Immature natural killer cell (primary cell): Measurements from ENCODE around the gene SLCO3A1. TPM values are rescaled to one million over a fixed set of nuclear protein-coding genes. Genes with fewer than 3 reads are reported as not detected.

Experiments used
- DNase-seq, 3 donors: peaks; one replicate each; pipeline ENCODE4 v3.0.0; 2022; ENCODE audit warnings: mixed read lengths in 1 of 3
- H3K27ac Mint-ChIP-seq, 6 donors: one replicate each; pipeline ENCODE4 v1.8.0; 2020; ENCODE audit warnings: mixed read lengths in 6 of 6, mild to moderate bottlenecking in 5 of 6, inconsistent platforms in 4 of 6, moderate library complexity in 3 of 6
- H3K27me3 Mint-ChIP-seq, 3 donors: one replicate each; pipeline ENCODE4 v1.8.0; 2020 to 2021; ENCODE audit warnings: low read depth in 3 of 3, mild to moderate bottlenecking in 3 of 3, mixed read lengths in 3 of 3, moderate library complexity in 3 of 3, inconsistent platforms in 1 of 3
- H3K36me3 Mint-ChIP-seq, 3 donors: one replicate each; pipeline ENCODE4 v1.8.0; 2020; ENCODE audit warnings: mixed read lengths in 3 of 3, inconsistent platforms in 2 of 3, mild to moderate bottlenecking in 2 of 3
- H3K4me1 Mint-ChIP-seq, 2 donors: one replicate each; pipeline ENCODE4 v1.8.0; 2020; ENCODE audit warnings: inconsistent platforms in 2 of 2, mild to moderate bottlenecking in 2 of 2, mixed read lengths in 2 of 2, moderate library complexity in 1 of 2
- H3K4me3 Mint-ChIP-seq, 5 donors: one replicate each; pipeline ENCODE4 v1.8.0; 2020; ENCODE audit warnings: mild to moderate bottlenecking in 5 of 5, mixed read lengths in 5 of 5, inconsistent platforms in 3 of 5, moderate library complexity in 3 of 5
- H3K9me3 Mint-ChIP-seq, 6 donors: one replicate each; pipeline ENCODE4 v1.8.0; 2020; ENCODE audit warnings: mild to moderate bottlenecking in 6 of 6, mixed read lengths in 6 of 6, inconsistent platforms in 4 of 6, moderate library complexity in 3 of 6
- polyA plus RNA-seq, 3 donors: library from polyadenylated mRNA; unstranded; fragments of 300-500 nt; fragmentation: Illumina TruSeq; gene quantifications; one replicate each; pipeline ENCODE4 v1.2.3, GENCODE V29; 2021

The SLCO3A1 gene
- polyA plus RNA-seq, 3 donors from 2014 or later: 17.0 to 41.3 (median 30.2) TPM

DNA sequence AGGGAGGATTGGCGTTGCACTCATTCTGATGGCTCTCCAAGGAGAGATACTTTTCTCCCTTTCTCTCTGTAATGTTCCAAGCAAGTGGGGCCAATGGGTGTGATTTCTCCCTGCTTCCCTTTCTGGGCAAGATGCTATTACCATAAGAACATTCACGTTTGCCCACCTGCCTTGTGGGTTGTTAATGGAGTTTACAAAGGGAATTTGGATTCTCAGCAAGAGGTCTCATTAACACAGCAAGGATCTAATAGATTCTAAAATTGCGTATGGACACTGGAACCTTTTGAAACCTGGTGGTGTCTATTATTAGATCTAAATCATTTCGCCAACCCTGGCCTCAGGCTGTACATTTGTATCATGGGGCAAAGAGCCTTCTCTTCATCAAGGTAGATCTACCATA, 74.1 kb downstream of the SLCO3A1 start:
- H3K4me1 Mint-ChIP-seq: peaks cover 61 to 87% of the 10 kb centered on the region in 2 donors
- H3K4me3 Mint-ChIP-seq: no peak overlapping the region

DNA sequence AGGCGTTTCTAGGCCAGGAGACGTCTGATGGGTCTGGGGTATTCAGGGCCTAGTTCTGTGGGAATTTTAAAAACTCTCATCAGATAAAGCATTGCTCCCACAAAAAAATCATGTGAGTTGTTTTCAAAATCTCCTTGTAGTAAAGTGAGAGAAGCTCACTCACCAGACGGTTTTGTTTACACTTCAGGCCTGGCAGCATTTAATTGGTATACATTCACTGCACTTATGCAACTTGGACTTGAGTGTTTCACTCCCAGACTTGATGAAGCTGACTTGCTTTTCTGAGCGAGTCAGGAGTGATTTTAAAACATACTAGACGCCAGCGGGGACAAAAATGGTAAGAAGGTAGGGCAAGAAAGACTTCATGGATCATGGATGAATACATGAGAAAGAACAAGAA, 75.2 kb downstream of the SLCO3A1 start:
- no peaks in the 10 kb centered on the region for H3K9me3 Mint-ChIP-seq
- H3K27me3 Mint-ChIP-seq: no peaks in the 10 kb centered on the region
- no peak for DNase-seq
- peaks cover 61 to 83% of the 10 kb centered on the region in 2 donors for H3K4me1 Mint-ChIP-seq
- no peak overlapping the region for H3K27ac Mint-ChIP-seq
- no peaks in the 10 kb centered on the region for H3K36me3 Mint-ChIP-seq
- no peak overlapping the region for H3K4me3 Mint-ChIP-seq

More for the DNA sequence above, 74.1 kb downstream of the SLCO3A1 start:
- Mint-ChIP-seq H3K9me3 (no peaks in the 10 kb centered on the region), H3K36me3 (no peaks in the 10 kb centered on the region), H3K27me3 (no peaks in the 10 kb centered on the region), H3K27ac (no peak overlapping the region)
- DNase-seq: no peak

DNA sequence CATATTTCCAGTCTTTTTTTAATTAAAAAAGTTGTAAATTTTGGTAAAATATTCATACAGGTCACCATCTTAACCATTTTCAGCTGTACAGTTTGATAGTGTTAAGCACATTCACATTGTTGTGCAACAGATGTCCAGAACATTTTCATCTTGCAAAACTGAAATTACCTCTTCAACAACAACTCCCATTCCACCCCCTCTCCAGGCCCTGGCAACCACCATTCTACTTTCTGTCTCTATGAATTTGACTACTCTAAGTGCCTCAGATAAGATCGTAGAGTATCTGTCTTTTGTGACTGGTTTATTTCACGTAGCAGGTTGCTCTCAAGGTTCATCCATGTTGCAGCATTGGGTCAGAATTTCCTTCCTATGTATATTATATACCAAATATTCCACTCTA, 76.0 kb downstream of the SLCO3A1 start:
- Mint-ChIP-seq H3K4me1 (peaks cover 56 to 76% of the 10 kb centered on the region in 2 donors), H3K9me3 (no peaks in the 10 kb centered on the region), H3K4me3 (no peak overlapping the region), H3K27me3 (no peaks in the 10 kb centered on the region), H3K36me3 (no peaks in the 10 kb centered on the region), H3K27ac (peak overlapping the region in 1 of 6 donors; percentile 63)
- no peak for DNase-seq

DNA sequence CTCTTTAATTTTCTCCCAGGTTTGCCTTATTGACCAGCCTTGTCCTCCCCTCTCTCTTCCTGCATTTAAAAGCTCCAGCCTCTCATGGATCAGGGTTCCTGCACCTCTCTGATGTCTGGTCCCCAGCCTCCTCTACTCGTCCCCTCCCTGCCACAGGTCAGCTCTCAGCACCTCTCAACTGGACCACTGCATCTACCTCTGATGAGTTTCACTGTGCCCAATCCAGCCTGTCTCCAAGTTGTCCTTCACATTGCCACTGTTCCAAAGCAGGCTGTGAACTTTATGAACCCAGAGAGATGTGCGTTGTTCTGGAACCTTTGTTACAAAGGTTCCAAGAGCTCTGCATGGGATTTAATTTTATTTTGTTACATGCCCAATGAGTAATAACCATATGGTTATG, 76.6 kb downstream of the SLCO3A1 start:
- Mint-ChIP-seq H3K27ac (no peak overlapping the region), H3K27me3 (no peaks in the 10 kb centered on the region), H3K36me3 (no peaks in the 10 kb centered on the region), H3K4me3 (no peak overlapping the region), H3K9me3 (no peaks in the 10 kb centered on the region), H3K4me1 (peaks cover 54 to 76% of the 10 kb centered on the region in 2 donors)
- DNase-seq: no peak

DNA sequence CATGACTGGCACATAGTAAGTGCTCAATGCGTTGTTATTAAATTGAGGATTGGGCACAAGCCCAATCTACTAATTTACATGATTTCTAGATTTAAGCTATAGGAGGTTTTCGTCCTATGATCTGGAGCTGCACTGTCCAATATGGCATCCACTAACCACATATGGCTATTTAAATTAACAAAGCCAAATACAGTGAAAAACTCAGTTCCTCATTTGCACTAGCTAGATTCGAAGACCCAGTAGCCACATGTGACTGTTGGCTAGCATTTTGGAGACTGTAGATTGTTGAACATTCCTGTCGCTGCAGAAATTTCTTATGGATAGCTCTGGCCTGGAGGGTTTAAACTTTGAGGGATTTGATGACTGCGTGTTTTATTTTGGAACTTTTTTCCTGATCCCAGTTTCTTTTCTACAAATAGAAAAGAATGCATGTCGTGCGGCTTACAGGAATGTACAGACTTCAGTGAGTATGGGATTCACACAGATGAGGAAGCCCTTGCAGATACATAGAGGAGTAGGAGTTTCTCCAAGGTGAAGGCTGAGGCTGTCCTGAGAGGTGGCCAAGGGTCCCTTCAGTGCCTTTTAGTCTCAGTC, 82.8 kb downstream of the SLCO3A1 start:
- peak overlapping the region in 1 of 6 donors; percentile 35 for H3K27ac Mint-ChIP-seq
- H3K36me3 Mint-ChIP-seq: no peaks in the 10 kb centered on the region
- H3K4me1 Mint-ChIP-seq: peaks cover 48 to 56% of the 10 kb centered on the region in 2 donors
- H3K9me3 Mint-ChIP-seq: no peaks in the 10 kb centered on the region
- H3K27me3 Mint-ChIP-seq: no peaks in the 10 kb centered on the region
- DNase-seq: no peak
- H3K4me3 Mint-ChIP-seq: no peak overlapping the region

DNA sequence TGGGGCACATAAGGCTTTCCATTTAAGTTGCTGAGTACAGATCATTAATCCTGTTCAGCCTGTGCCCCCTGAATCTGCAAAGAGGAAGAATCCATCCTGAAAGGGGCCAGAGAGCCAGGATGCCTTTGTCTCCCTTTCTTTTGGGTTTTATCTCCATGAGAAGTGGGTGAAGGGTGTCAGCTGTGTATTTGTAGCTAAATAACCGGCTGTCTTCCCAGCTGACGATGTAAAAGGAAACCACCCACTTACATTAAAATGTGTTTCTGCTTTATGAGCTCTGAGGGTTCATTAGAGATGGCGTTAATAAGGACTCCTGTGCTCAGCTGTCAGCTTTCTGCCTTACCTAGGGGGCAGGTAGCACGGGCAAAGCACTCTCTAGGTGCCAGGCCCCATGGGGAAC, 83.4 kb downstream of the SLCO3A1 start:
- Mint-ChIP-seq H3K27me3 (no peaks in the 10 kb centered on the region), H3K27ac (no peak overlapping the region), H3K4me3 (no peak overlapping the region), H3K36me3 (no peaks in the 10 kb centered on the region), H3K9me3 (no peaks in the 10 kb centered on the region), H3K4me1 (peaks cover 47 to 56% of the 10 kb centered on the region in 2 donors)
- no peak for DNase-seq

DNA sequence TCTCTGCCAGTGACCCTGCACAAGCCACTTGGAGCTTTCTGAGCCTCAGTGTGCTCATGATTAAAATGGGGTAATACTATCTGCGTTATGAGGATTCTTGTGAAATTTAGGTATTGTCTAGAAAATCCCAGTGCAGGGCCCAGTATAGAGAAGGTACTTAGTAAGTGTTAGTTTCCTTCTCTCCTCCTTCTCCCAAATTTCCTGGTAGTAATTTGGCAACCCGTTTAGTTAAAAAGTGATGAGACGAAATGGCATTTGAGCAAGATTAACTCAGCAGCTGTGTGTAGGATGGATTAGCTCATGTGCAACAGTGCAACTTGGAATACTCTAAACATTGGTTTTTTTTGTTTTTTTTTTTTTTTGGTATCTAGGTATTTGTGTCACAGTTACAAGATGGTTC, 84.6 kb downstream of the SLCO3A1 start:
- Mint-ChIP-seq H3K27me3 (no peaks in the 10 kb centered on the region), H3K4me1 (peaks cover 50 to 57% of the 10 kb centered on the region in 2 donors), H3K27ac (peak overlapping the region in 1 of 6 donors; percentile 41), H3K4me3 (no peak overlapping the region), H3K9me3 (no peaks in the 10 kb centered on the region), H3K36me3 (no peaks in the 10 kb centered on the region)
- DNase-seq: no peak

DNA sequence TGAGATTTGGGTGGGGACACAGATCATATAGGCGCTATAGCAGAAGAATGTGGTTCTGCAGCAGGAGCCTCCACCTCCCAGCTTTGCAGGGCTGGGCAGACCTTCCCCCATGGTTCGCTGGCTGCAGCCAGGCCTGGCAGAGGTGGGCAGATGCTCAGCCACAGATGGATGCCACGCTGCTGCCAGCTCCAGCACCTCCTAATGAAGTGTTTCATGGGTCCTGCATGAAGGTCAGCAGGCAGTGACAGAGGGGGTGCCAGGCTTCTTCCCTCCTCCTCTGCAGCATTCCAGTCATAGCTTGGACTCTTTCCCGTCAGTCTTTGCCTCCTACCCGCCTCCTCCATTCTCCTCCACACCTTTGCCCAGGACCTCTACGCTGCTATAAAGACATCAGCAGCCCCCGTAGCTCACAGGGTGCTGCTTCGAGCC, 85.9 kb downstream of the SLCO3A1 start:
- H3K9me3 Mint-ChIP-seq: no peaks in the 10 kb centered on the region
- H3K36me3 Mint-ChIP-seq: no peaks in the 10 kb centered on the region
- peaks cover 61 to 69% of the 10 kb centered on the region in 2 donors for H3K4me1 Mint-ChIP-seq
- peak overlapping the region in 1 of 6 donors; percentile 3 for H3K27ac Mint-ChIP-seq
- DNase-seq: no peak
- no peak overlapping the region for H3K4me3 Mint-ChIP-seq
- H3K27me3 Mint-ChIP-seq: no peaks in the 10 kb centered on the region

DNA sequence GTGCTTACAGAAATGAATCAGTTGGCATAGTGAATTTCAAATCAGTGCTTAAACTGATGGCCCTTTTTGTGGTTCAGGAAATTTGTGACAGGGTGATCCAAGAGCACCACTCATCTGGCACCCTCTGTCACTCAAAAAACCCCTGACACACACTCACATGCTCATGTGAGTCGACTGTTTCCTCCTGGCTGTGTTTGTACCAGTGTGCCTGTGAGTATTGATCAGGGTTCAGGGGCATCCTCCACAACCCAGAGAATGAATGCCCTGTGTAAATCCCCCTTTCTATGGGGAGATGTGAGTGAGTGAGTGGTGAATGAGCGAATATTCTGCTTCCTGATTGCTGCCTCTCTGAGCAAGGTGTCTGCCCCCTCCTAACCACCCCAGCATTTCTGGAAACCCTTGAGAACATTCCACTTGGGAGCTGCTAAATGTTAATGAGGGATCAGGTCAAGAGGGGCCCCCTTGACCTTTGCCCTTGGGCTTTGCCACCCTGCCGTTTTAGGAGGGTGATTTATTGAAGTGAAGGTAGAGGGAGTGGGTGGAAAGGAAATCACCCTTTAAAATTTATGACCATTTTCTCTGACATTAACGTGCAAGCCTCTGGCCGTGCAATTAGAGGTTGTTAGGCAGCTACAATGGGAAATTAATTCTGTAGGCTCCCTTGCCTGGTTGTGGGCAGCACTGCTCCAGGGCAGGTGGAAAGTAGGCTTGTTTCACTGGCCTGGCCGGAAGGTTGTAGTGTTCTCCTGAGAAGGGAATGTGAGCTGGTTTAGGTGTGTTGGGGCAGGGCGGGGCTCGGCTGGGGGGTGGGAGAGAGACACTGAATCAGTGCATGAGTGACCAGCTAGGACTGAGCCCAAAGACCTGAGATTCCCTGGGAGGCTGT, 87.2 kb downstream of the SLCO3A1 start:
- Mint-ChIP-seq H3K4me1 (peaks cover 56 to 67% of the 10 kb centered on the region in 2 donors), H3K36me3 (no peaks in the 10 kb centered on the region), H3K4me3 (no peak overlapping the region), H3K27me3 (no peaks in the 10 kb centered on the region), H3K27ac (peak overlapping the region in 5 of 6 donors; percentile 23 to 84 (median 65)), H3K9me3 (no peaks in the 10 kb centered on the region)
- no peak for DNase-seq

DNA sequence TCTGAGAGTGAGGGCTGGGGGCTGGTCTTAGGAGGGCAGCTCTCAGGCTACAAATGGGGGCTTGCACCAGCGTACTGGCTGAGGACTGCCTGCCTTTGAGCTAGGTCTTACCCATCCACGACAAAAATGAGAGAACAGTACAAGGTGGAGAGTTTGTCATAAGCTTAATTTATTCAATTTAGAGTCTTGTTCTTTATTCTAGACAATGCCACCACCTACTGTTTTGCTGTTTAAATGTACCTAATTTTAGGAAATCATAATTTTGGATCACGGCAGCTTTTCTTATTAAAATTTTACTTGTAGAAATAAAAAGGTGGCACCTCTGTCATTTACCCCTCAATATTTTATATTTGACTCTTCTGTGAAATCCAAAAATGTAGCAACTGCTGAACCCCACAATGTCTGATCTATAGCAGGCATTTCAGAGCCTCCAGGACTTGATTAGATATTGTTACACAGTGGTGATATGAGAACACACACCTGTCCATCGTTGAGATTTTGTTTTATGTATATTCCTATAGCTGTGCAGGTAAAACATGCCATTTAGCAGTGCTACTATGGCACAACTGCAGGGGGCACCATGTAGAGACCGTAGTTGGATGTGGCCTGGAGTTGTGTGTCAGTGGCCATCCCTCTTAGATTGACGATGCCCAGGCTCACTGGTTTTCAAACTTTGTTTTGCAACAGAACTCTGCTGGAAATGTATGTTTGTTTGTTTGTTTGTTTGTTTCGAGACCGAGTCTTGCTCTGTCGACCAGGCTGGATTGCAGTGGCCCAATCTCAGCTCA, 88.6 kb downstream of the SLCO3A1 start:
- Mint-ChIP-seq H3K4me3 (peak overlapping the region in 4 of 5 donors; percentile 15 to 86 (median 41)), H3K27ac (peak overlapping the region; percentile 40 to 91 (median 68)), H3K9me3 (no peaks in the 10 kb centered on the region), H3K27me3 (no peaks in the 10 kb centered on the region), H3K36me3 (no peaks in the 10 kb centered on the region), H3K4me1 (peaks cover 64 to 71% of the 10 kb centered on the region in 2 donors)
- no peak for DNase-seq

DNA sequence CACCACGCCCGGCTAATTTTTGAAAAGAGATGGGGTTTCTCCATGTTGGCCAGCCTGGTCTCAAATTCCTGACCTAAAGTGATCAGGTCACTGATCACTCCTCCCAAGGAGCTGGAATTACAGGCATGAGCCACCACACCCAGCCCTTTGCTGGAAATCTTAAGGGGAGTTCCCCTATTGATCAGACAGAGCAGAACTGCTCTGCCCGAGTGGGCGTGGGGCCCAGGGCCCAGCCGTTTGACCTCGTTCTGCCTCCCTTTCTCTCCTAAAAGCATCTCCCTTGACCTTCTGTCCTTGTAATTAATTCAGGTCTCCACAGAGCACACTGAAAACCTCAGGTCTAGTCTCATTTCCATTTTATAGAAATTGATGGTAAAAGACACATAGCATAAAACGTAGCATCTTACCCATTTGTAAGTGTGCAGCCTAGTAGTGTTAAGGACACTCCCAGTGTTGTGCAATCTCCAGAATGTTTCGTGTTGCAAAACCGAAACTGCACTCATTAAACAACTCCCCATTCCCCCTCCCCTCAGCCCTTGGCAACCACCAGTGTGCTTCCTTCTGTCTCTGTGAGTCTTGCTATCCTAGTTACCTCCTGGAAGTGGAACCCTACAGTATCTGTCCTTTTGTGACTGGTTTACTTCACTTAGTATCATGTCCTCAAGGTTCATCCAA, 89.3 kb downstream of the SLCO3A1 start:
- Mint-ChIP-seq H3K27me3 (no peaks in the 10 kb centered on the region), H3K9me3 (no peaks in the 10 kb centered on the region), H3K4me3 (peak overlapping the region; percentile 76 to 90 (median 85)), H3K36me3 (no peaks in the 10 kb centered on the region), H3K27ac (peak overlapping the region; percentile 78 to 98 (median 93)), H3K4me1 (peaks cover 72 to 79% of the 10 kb centered on the region in 2 donors)
- DNase-seq: peak; percentile 59 to 63 (median 63)

DNA sequence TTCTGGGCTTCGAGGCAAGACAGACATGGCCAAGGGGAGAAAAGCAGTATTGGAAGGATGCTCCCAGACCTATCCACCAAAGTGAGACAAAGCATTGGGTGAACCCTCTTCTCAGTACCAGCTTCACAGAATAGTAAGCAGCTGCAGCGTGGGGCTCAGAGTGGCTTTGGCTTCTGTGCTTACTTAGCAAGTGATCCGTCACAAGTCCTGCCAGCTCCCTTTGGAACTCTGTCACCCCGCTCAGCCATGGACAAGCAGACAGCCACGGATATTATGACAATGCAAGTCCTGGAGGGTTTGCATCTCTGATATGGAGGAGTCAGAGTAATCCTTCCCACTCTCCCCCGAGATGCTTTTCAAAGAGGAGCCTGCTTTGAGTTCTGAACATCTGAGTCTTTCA, 90.8 kb downstream of the SLCO3A1 start:
- Mint-ChIP-seq H3K4me1 (peaks cover 79 to 90% of the 10 kb centered on the region in 2 donors), H3K27me3 (no peaks in the 10 kb centered on the region), H3K4me3 (no peak overlapping the region), H3K27ac (peak overlapping the region in 3 of 6 donors; percentile 12 to 91 (median 78)), H3K9me3 (no peaks in the 10 kb centered on the region), H3K36me3 (no peaks in the 10 kb centered on the region)
- no peak for DNase-seq

DNA sequence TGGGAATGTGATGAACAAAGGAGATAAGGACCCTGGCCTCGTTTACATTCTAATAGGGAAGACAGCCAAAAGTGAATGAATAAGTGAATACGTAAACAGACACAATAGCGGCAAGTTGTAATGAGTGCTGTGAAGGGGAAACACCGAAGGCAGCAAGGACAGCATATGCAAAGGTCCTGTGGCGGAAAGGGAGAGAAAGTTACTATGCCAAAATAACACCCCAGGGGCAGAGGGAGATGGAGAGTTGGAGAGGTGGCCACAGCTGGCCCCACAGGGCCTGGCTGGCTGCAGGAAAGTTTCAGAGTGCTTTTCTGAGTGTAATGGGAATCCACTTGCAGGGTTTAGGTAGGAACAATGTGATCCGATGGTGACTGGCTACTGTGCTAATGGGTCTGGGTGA, 91.9 kb downstream of the SLCO3A1 start:
- H3K27me3 Mint-ChIP-seq: no peaks in the 10 kb centered on the region
- peaks cover 81 to 94% of the 10 kb centered on the region in 2 donors for H3K4me1 Mint-ChIP-seq
- no peak for DNase-seq
- no peaks in the 10 kb centered on the region for H3K36me3 Mint-ChIP-seq
- H3K9me3 Mint-ChIP-seq: no peaks in the 10 kb centered on the region
- H3K4me3 Mint-ChIP-seq: no peak overlapping the region
- H3K27ac Mint-ChIP-seq: peak overlapping the region in 1 of 6 donors; percentile 3
